ENCODE measurements around the gene MAP2K5.

Gene MAP2K5

DNA sequence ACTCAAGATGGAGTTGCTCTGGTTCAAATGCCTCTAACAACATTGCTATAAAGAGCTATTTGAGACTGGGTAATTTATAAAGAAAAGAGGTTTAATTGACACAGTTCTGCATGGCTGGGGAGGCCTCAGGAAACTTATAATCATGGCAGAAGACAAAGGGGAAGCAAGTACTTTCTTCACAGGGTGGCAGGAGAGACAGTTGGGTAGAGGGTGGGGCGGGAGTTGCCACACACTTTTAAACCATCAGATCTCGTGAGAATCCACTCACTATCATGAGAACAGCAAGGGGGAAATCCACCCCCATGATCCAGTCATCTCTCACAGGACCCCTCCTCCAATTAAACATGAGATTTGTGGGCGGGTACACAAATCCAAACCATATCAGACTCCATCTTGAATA lies 30.7 kb downstream of the MAP2K5 start:
- DNase-seq (ENCODE audit: low spot score), result no peak
- ChIA-PET POLR2A (ENCODE audit: low non-redundant PET) (no interaction called here), CTCF (interaction anchor here (0.7 kb wide), 1 partner anchor 423 kb away, joined by 3 read pairs; no protein-coding TSS in a partner anchor)
- no peak overlapping the region for H3K27ac ChIP-seq
- TF ChIP-seq, protein P1, sequence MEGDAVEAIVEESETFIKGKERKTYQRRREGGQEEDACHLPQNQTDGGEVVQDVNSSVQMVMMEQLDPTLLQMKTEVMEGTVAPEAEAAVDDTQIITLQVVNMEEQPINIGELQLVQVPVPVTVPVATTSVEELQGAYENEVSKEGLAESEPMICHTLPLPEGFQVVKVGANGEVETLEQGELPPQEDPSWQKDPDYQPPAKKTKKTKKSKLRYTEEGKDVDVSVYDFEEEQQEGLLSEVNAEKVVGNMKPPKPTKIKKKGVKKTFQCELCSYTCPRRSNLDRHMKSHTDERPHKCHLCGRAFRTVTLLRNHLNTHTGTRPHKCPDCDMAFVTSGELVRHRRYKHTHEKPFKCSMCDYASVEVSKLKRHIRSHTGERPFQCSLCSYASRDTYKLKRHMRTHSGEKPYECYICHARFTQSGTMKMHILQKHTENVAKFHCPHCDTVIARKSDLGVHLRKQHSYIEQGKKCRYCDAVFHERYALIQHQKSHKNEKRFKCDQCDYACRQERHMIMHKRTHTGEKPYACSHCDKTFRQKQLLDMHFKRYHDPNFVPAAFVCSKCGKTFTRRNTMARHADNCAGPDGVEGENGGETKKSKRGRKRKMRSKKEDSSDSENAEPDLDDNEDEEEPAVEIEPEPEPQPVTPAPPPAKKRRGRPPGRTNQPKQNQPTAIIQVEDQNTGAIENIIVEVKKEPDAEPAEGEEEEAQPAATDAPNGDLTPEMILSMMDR (conservative IDR thresholded peaks at IDR 0.05; ENCODE audit: low read depth), result no peak

DNA sequence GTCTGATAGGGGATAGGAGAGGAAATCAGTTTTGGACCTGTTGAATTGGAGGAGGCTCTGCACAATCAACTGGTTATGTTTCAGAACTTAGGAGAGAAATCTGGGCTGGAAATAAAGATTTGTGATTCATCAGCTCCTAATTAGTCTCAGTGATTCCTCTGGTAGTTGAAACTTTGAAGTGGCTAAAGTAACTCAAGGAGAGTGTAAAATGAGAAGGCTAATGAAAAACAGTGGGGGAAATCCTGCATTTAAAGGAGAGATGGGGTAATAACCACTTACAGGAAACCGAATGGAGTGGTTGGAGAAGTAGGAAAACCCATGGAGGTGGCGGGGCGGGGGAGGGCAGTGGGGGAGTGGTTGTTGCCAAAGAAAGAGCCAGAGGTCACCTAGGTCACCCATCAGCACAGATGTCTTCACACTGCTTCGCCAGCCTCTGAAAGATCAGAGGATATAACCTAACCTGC lies 32.6 kb downstream of the MAP2K5 start:
- POLR2A ChIA-PET (ENCODE audit: low non-redundant PET), result no interaction called here
- H3K27ac ChIP-seq, result no peak overlapping the region
- TF ChIP-seq, protein P1 (conservative IDR thresholded peaks at IDR 0.05; ENCODE audit: low read depth), result no peak
- DNase-seq (ENCODE audit: low spot score), result no peak
- CTCF ChIA-PET, result no interaction called here

DNA sequence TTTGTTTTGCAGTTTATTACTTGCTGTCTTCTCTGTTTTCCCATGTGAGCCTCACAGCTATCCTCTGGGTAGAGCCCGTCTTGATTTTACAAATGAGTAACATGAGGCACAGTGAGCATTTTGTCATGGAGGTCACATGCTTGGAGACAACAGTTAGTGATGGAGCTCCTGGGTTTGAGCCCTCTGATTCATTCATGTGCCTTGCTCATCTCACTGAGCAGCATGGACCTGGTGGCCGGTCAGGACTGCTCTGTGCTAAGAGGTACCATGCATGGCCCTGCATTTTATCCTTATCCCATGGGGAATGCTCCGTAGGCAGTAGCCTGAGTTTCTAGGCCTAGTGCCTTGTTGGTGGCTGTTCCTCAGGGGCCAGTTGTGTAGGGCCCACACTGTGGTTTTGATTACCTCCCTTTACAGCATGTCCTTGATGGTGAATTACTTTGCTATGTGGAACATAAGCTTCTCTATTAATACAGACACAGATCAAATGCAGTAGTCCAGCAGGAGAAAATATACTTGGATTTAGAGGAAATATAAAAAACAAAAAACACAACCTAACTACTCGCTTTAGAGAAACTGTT lies 35.6 kb downstream of the MAP2K5 start:
- ChIA-PET POLR2A (ENCODE audit: low non-redundant PET) (no interaction called here), CTCF (no interaction called here)
- DNase-seq (ENCODE audit: low spot score), result no peak
- TF ChIP-seq, protein P1 (conservative IDR thresholded peaks at IDR 0.05; ENCODE audit: low read depth), result no peak
- no peak overlapping the region for H3K27ac ChIP-seq

DNA sequence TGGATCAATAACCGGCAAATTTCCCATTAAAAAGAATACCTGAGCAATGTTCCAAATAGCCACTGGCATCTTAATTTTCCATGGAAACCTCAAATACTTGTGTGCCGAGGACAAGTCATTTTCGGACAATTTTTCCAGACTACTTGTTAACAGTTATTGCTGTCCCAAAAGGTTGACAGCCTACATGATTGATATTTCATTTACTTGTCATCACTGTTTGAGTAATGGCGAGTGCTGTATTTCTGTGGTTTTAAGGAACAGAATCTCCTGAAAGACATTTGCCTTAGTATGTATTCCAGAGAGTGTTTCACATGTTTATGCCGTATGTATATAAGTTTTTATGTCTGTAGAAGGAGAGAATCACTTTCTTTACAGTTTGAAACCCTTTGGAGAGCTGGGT lies 36.7 kb downstream of the MAP2K5 start:
- no peak for DNase-seq (ENCODE audit: low spot score)
- no peak overlapping the region for H3K27ac ChIP-seq
- TF ChIP-seq, protein P1 (conservative IDR thresholded peaks at IDR 0.05; ENCODE audit: low read depth), result no peak
- ChIA-PET POLR2A (ENCODE audit: low non-redundant PET) (no interaction called here), CTCF (no interaction called here)

DNA sequence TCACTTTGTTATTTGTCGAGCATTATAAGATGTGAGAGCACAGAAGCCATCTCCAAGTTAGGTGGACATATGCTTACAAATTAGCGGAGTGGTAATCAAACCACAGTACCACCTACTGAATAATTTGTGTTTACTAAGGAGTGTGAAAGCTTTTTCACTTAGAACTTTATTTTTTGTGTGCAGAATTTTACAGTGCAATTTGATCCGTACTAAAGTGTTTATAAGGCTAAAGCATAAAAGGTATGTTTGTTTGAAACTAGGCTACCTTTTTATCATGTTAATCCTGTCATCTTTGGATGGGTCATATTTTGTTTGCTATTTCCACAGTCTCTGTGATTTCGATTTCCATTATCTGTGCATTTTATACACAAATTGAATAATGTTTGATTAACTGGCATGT lies 37.5 kb downstream of the MAP2K5 start:
- ChIA-PET CTCF (interaction anchor here (0.6 to 0.7 kb wide), 2 partner anchors 256 to 310 kb away, joined by 3 to 5 read pairs; no protein-coding TSS in a partner anchor), POLR2A (ENCODE audit: low non-redundant PET) (no interaction called here)
- no peak overlapping the region for H3K27ac ChIP-seq
- TF ChIP-seq, protein P1 (conservative IDR thresholded peaks at IDR 0.05; ENCODE audit: low read depth), result no peak
- DNase-seq (ENCODE audit: low spot score), result no peak

DNA sequence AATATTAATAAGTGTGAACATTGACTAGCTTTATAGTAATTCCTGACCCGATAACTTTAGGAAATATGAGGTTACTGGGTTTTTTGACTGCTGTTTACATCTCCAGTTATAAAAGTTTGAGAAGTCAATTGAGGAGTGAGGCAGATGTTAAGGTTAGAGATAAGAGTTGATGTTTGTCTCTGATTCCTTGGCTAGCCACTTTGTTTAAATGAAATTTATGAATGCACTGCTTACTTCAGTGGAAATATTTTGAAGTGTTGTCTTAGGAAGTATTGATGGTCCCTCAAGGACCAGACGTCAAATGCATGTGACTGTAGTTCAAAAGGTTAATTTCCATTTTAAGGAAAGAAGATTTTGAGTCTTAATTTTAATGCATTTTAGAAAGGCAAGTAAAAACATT lies 41.7 kb downstream of the MAP2K5 start:
- ChIA-PET POLR2A (ENCODE audit: low non-redundant PET) (no interaction called here), CTCF (no interaction called here)
- H3K27ac ChIP-seq, result no peak overlapping the region
- TF ChIP-seq, protein P1 (conservative IDR thresholded peaks at IDR 0.05; ENCODE audit: low read depth), result no peak
- DNase-seq (ENCODE audit: low spot score), result no peak

All from RWPE1 (cell line).